22Rv1 (cell line): ENCODE measurements around the gene MACROH2A2.
"Not testable (repeated sequence)": the region's sequence is repeated elsewhere in the genome, so short reads cannot be mapped to it uniquely, and the experiment has no call there.

ENCODE experiments used
- H3K27ac ChIP-seq: fragments of 450-650 bp; 2 replicates; pipeline ENCODE4 v1.5.1; 2017
- ZFX ChIP-seq: fragments of 450-650 bp; IDR thresholded peaks from 2 replicates; pipeline ENCODE4 v1.6.1; 2017; ENCODE audit warnings: antibody characterized with exemption, borderline replicate concordance
- TF ChIP-seq, protein P1 (sequence below): fragments of 450-650 bp; IDR thresholded peaks from 2 replicates; pipeline ENCODE4 v1.5.1; 2017; ENCODE audit warnings: mild to moderate bottlenecking

MACROH2A2 gene

DNA sequence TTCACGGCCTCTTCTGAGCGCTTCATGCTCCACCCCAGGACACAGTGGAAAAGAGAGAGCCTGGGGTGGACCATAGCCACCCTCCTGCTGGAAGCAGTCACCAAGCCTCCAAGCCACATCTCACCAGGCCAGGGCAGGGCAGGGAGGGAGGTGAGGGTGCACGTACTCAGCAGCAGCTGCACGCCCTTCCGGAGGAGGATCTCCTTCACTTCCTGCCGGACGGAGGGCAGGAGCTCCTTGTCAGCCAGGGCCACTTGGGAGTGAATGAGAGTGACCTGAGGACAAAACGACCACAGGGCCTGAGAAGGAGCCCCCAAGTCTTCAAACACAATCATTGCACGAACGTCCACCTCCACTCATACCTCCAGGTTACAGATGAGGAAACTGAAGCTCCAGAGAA lies 65.0 kb downstream of the MACROH2A2 start:
- H3K27ac ChIP-seq, result no peak overlapping the region
- TF ChIP-seq, protein P1, sequence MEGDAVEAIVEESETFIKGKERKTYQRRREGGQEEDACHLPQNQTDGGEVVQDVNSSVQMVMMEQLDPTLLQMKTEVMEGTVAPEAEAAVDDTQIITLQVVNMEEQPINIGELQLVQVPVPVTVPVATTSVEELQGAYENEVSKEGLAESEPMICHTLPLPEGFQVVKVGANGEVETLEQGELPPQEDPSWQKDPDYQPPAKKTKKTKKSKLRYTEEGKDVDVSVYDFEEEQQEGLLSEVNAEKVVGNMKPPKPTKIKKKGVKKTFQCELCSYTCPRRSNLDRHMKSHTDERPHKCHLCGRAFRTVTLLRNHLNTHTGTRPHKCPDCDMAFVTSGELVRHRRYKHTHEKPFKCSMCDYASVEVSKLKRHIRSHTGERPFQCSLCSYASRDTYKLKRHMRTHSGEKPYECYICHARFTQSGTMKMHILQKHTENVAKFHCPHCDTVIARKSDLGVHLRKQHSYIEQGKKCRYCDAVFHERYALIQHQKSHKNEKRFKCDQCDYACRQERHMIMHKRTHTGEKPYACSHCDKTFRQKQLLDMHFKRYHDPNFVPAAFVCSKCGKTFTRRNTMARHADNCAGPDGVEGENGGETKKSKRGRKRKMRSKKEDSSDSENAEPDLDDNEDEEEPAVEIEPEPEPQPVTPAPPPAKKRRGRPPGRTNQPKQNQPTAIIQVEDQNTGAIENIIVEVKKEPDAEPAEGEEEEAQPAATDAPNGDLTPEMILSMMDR, result no peak
- no peak for TF ChIP-seq ZFX

DNA sequence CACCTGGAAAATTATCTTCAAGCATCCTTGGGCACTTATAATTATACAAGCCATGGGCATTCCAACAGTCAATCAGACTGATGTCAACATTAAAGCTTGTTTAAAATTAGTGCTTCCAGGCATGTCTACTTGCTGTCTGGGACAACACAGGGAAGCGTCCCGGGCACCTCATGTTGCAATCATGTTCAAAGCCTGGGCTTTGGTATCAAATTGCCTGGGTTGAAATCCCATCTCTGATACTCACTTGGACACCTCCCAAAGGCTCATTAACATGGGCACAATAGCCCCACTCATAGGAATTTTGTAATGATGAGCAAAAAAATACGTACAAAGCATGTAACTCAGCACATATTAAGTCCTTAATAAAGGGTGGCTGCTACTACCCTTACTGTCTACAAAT lies 65.5 kb downstream of the MACROH2A2 start:
- no peak for TF ChIP-seq ZFX
- TF ChIP-seq, protein P1, result no peak
- no peak overlapping the region for H3K27ac ChIP-seq

DNA sequence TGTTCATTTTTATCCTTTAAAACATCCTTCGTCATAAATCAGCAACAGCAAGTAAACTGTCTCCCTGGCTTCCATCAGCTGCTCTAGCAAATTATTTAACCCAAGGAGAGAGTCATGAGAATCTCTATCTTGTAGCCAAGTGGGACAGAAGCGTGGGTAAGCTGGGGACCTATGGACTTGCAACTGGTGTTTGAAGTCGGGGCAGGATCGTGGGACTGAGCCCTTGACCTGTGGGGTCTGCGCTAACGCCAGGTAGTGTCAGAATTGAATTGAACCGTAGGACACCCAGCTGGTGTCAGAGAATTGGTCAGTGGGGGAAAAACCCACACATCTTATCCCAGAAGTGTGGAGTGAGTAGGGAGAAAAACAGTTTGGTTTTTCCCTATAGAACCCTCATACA lies 66.6 kb downstream of the MACROH2A2 start:
- TF ChIP-seq, protein P1, result no peak
- no peak for TF ChIP-seq ZFX
- no peak overlapping the region for H3K27ac ChIP-seq

GRCh38 chr10:70119623-70120022 lies 67.0 kb downstream of the MACROH2A2 start:
- TF ChIP-seq, protein P1, result no peak
- no peak for TF ChIP-seq ZFX
- no peak overlapping the region for H3K27ac ChIP-seq

GRCh38 chr10:70120417-70120816 lies 67.8 kb downstream of the MACROH2A2 start:
- TF ChIP-seq ZFX, result no peak
- TF ChIP-seq, protein P1, result no peak
- H3K27ac ChIP-seq, result no peak overlapping the region

DNA sequence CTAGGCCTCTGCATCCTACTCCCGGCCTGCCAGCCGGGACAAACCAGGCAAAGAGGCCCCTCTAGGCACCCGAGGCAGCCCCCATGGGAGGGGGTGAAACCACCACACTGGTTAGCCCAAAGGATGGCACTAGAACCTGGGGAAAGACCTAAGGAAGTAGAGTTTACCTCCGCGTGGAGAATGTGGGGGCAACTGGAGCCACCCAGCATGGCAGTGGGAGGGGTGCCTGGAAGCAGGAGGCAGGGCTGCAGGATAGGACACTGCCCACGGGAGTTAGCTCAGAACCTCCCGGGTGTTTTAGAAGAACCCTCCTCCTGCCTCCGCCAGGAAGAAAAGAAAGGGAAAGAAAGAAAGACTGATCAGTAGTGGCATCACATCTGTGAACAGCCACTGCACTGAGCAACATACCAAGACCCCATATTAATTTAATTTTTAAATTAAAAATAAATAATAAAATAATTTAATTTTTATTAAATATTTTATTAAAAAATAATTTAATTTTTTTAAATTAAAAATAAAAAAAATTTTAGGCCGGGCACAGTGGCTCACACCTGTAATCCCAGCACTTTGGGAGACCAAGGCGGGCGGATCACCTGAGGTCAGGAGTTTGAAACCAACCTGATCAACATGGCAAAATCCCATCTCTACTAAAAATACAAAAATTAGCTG lies 68.8 kb downstream of the MACROH2A2 start:
- H3K27ac ChIP-seq, result no peak overlapping the region
- TF ChIP-seq ZFX, result no peak
- TF ChIP-seq, protein P1, result no peak

- no peak overlapping the region for H3K27ac ChIP-seq
- TF ChIP-seq, protein P1, result no peak
- TF ChIP-seq ZFX, result no peak
Observed at GRCh38 chr10:70122742-70123141, 70.1 kb downstream of the MACROH2A2 start.

DNA sequence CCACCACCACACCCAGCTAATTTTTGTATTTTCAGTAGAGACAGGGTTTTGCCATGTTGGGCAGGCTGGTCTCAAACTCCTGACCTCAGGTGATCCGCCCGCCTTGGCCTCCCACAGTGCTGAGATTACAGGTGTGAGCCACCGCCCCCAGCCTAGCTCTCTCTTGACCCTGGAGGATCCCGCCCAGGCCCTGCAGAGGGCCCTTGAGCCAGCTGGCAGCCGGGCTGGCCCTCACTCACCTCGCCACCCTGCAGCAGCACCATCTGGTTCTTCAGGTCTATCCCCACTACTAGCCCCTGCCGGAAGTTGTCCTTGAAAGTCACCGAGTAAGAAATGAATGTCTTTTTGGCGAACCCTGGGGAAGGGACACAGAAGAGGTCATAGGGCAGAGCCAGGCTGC lies 70.5 kb downstream of the MACROH2A2 start:
- not testable (repeated sequence) for H3K27ac ChIP-seq
